GM08714 (cell line): ENCODE results near the gene TTC39A.

Experiments used
- H3K4me3 ChIP-seq: fragments of 200-500 bp; sonication (Bioruptor generic); 2 replicates; pipeline ENCODE4 v1.5.1; 2014; ENCODE audit warnings: mild to moderate bottlenecking, low read length, inconsistent platforms
- ZNF274 ChIP-seq: IDR thresholded peaks from 2 replicates; pipeline ENCODE4 v1.6.1; 2012; ENCODE audit warnings: mild to moderate bottlenecking, low read depth, low read length

Gene TTC39A

GRCh38 chr1:51314974-51315373, 15.4 kb downstream of the TTC39A start:
- H3K4me3 ChIP-seq = no peak overlapping the region
- TF ChIP-seq ZNF274 = no peak

DNA sequence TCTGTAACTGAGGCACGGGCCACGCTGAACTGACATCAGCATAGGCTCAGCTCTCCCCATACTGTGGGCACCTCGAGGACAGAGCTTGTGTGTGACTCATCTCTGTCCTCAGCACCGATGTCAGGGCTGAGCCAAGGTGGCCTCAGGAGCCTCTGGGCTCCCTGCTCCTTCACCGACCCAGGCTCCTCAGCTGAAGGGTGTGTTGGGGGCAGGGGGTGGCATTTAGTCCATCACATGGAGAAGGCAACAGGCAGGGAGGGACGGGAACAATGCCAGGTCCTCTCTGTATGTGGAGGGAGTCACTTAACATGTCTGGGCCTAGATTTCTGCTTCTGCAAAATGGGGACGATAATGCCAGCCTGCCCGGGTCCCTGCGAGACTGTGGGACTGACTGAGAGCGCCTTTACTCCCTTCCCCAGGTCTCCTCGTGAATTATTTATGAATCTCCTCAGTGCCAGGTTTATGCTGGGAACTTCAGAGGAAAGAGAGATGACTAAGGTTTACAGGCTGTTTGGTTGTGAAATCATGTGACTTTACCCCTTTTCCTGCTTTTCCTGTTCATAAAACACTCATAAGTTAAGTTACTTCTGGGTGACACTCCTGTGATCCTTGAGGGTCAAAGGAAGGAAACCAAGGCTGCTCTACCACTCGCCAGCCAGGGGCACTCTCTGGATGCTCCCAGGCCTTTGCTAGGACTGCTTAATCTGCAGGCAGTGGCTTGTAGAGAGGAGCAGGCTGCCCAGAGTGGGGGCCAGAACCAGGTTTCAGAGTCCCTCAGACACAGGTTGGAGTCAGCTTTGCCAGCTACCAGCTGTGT, 16.2 kb downstream of the TTC39A start:
- no peak overlapping the region for H3K4me3 ChIP-seq
- no peak for TF ChIP-seq ZNF274

DNA sequence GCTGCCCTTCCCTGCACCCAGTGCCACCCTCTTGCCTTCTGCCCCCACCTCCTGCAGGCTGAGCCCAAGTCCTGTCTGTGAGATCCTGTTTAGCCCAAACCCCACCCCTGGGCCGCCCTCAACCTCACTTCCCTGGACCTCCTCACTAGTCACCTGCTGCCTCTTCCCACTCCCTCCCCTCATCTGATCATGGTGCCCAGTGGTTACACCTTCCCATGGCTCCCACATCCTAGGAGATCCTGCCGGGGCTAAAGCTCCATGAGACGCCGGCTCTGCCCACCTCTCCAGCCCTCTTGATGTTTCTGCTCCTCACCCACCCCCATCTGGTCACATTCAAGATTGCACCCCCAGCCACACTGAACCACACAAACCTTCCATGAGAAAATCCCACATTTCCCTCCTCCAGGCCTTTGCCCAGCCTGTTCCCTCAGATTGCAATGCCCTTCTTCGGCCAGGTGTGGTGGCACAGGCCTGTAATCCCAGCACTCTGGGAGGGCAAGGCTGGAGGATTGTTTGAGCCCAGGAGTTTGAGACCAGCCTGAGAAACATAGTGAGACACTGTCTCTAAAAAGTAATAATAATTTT, 17.0 kb downstream of the TTC39A start:
- TF ChIP-seq ZNF274 = no peak

GRCh38 chr1:51312718-51313117, 17.6 kb downstream of the TTC39A start:
- no peak for TF ChIP-seq ZNF274

More for the DNA sequence above, 17.0 kb downstream of the TTC39A start:
- no peak overlapping the region for H3K4me3 ChIP-seq

GRCh38 chr1:51311826-51312225, 18.5 kb downstream of the TTC39A start:
- TF ChIP-seq ZNF274 = no peak
- no peak overlapping the region for H3K4me3 ChIP-seq

More at GRCh38 chr1:51312718-51313117, 17.6 kb downstream of the TTC39A start:
- H3K4me3 ChIP-seq = no peak overlapping the region

DNA sequence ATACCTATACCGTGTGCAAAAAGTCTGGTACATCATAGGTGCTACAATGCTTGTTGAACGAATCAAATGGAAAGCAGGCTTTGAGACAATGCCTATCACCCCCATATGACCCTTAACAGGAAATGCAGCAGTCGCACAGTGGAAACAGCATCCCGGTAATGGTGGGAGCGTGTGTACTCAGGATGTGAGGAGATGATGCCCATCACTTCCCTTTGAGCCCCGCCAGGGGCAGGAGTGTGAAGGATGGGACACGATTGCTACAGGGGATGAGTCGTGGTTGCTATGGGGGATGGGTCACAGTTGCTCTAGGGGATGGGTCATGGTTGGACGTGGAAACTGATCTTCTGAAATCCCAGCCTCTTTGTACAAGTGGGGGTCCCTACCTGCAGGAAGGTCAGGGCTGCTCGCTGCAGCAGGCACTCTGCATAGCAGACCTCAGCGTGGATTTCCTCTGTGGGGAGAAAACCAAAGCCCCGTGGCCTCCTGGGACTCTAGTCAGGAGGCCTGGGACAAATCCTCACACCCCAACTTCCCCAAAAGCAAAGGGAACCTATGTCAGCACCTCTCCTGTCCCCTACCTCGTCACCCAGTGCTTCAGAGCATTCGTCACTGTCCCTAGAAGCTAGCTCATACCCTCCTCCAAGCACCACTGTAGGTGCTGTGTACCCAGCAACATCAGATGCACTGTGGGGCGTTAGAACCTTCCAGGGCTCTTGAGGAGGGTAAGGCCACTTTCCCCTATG, 19.3 kb downstream of the TTC39A start:
- TF ChIP-seq ZNF274 = no peak
- H3K4me3 ChIP-seq = no peak overlapping the region

- H3K4me3 ChIP-seq = no peak overlapping the region
- no peak for TF ChIP-seq ZNF274
Measured at GRCh38 chr1:51309291-51309690, 21.1 kb downstream of the TTC39A start.

GRCh38 chr1:51308636-51309035, 21.7 kb downstream of the TTC39A start:
- no peak overlapping the region for H3K4me3 ChIP-seq
- no peak for TF ChIP-seq ZNF274

GRCh38 chr1:51306950-51307349, 23.4 kb downstream of the TTC39A start:
- no peak for TF ChIP-seq ZNF274
- H3K4me3 ChIP-seq = no peak overlapping the region

- TF ChIP-seq ZNF274 = no peak
- H3K4me3 ChIP-seq = no peak overlapping the region
Measured at GRCh38 chr1:51305371-51305823, 25.0 kb downstream of the TTC39A start.

DNA sequence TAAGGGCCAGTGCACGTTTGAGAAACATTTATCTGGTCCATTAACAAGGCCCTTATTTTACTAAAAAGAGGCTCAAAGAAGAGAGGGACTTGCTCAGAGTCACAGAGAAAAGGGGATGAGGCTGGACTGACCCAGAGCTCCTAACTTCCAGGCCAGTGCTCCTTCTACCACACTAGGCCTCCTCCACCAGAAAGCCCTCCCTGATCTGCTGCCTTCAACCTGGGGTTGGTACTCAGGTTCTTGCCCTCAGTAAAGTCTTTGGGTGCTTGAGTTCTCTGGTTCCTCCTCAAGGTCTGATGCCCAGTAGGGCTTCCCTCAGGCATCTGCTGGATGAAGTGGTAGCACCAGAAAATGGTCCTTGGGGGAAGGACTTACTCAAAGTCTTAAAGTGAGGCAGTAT, 26.0 kb downstream of the TTC39A start:
- no peak for TF ChIP-seq ZNF274
- H3K4me3 ChIP-seq = no peak overlapping the region

GRCh38 chr1:51303751-51304251, 26.6 kb downstream of the TTC39A start:
- no peak for TF ChIP-seq ZNF274

GRCh38 chr1:51303315-51303714, 27.0 kb downstream of the TTC39A start:
- TF ChIP-seq ZNF274 = no peak
- H3K4me3 ChIP-seq = no peak overlapping the region

More at GRCh38 chr1:51303751-51304251, 26.6 kb downstream of the TTC39A start:
- H3K4me3 ChIP-seq = no peak overlapping the region

DNA sequence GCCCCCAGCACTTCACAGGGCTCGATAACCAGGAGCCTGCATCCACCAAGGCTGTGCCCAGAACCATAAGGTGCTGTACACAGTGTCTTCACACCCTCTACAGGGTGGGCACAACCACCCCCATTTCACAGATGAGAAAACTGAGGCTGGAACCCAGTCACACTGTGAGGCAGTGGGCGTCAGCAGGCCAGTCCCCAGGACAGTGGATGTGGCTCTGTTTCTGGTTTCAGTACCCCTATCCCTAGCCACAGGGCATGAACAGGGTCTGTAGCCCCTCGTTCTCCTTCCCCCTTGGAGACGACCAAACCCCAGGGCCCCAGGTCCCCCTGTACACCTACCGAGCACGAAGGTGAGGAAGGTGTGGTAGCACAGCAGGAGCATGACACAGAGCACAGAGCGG, 27.6 kb downstream of the TTC39A start:
- no peak for TF ChIP-seq ZNF274
- H3K4me3 ChIP-seq = no peak overlapping the region
